HFF-Myc (cell line): ENCODE data around the gene TFAP2A.

Experiments
- DNase-seq: peaks from one replicate; pipeline ENCODE4 v3.0.0-alpha.2; 2011; ENCODE audit warnings: low read depth; ENCODE audit errors: extremely low read depth
- H3K4me3 ChIP-seq: replicated peaks from 2 replicates; pipeline ENCODE4 v1.5.1; 2011; ENCODE audit warnings: low read depth, mild to moderate bottlenecking, control low read depth, low read length
- TF ChIP-seq, protein P1 (sequence below): IDR thresholded peaks from 2 replicates; pipeline ENCODE4 v1.5.1; 2012; ENCODE audit warnings: mild to moderate bottlenecking, low read depth, low read length, control low read depth; ENCODE audit errors: missing control alignments

TFAP2A gene

DNA sequence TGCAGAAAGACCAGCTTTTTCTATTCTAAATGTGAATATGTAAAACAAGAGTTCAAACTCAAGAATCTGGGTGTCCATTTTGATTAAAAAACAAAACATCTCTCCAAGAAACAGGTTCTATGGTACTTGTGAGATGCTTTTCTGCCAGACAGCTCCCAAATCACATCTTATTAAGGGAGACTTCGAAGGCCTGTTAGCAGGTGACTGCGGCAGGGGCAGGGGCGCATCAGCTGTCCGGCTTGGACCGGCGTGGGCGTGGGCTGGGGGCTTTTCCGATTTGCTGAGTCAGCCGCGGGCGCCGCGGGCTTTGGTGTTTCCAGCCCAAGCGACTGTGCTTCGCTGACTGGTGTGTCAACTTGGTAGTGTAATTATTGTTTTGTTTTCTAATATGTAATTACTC is 32.6 kb downstream of the TFAP2A start:
- TF ChIP-seq, protein P1, sequence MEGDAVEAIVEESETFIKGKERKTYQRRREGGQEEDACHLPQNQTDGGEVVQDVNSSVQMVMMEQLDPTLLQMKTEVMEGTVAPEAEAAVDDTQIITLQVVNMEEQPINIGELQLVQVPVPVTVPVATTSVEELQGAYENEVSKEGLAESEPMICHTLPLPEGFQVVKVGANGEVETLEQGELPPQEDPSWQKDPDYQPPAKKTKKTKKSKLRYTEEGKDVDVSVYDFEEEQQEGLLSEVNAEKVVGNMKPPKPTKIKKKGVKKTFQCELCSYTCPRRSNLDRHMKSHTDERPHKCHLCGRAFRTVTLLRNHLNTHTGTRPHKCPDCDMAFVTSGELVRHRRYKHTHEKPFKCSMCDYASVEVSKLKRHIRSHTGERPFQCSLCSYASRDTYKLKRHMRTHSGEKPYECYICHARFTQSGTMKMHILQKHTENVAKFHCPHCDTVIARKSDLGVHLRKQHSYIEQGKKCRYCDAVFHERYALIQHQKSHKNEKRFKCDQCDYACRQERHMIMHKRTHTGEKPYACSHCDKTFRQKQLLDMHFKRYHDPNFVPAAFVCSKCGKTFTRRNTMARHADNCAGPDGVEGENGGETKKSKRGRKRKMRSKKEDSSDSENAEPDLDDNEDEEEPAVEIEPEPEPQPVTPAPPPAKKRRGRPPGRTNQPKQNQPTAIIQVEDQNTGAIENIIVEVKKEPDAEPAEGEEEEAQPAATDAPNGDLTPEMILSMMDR, result no peak
- H3K4me3 ChIP-seq, result no peak overlapping the region
- no peak for DNase-seq

DNA sequence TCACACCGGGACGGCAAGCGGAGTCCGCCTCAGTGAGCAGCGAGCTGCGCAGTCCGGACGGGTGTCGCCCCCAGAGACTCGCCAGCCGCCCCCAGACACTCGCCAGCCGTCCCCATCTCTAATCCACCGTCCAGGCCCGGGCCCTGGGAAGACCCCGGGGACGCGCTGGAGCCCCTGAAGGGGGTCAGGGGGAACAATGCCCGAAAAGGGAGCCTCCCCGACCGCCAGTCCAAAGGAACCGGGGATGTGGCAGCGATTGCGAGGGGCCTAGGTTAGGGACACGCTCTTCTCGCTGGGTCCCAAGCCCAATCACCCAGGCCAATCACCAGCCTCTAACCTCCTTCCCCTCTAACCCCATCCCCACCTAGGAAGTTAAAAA is 33.1 kb downstream of the TFAP2A start:
- TF ChIP-seq, protein P1, result no peak
- H3K4me3 ChIP-seq, result no peak overlapping the region
- DNase-seq, result no peak

DNA sequence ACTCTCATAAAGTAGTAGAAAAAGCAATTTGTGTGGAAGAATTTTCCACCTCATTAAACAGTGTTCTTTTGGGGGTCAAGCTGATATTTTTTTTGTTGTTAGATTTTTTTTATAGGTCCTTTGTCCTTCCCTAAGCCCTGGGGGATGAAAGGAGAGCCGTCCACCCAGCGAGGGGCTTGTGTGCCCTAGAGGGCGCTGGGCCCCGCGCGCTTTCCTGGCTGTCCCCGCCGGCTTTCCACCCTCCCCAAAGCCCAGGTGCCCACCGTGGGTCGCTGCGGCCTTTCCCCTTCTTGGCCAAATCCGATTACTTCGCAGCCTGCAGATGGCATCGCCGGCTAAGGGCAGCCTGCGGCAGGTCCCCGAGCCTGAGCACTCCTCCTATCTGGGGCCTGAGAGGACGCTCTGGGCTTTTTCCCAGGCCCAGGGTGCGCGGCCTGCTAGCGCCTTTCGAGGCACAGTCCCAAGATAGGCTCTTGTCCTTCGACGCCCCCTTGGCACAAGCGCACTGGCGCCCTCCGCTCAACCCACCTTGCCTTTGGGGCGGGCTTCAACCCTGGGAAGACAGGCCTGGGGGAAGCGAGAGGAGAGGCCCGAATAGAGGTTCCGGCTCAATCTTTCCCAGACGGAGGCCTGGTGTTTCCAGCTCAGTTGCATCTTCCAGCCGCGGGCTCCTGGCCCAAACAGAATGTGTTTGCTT is 33.6 kb downstream of the TFAP2A start:
- no peak overlapping the region for H3K4me3 ChIP-seq
- no peak for DNase-seq

DNA sequence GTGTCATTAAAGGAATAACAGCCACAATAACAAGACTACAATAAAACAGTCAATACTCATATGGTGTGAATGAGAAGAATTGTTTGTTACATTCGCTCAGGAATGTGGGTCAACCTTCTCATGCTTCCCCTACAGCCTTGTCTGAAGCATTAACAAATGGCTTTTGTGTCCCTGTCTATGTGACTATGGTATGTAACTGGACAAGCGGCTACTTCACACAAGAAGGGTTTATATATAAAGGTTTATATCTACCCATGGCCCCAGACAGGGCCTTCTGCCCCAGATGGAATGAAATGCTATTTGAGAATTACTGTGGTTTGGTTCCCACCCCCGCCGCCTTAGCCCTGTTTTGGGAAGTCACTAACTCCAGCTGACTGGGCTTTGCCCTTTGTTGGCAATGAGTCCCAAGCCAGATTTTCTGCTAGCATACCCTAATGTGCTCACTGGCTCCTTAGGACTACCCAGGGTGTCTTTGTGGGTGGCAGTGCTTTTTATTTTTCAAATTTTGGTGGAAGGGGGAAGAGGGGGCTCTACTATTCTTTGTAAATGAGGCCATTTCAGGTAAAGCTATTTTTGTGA is 39.4 kb downstream of the TFAP2A start:
- TF ChIP-seq, protein P1, result no peak
- DNase-seq, result no peak
- no peak overlapping the region for H3K4me3 ChIP-seq

More for the DNA sequence above, 33.6 kb downstream of the TFAP2A start:
- TF ChIP-seq, protein P1, result peak; percentile 25

DNA sequence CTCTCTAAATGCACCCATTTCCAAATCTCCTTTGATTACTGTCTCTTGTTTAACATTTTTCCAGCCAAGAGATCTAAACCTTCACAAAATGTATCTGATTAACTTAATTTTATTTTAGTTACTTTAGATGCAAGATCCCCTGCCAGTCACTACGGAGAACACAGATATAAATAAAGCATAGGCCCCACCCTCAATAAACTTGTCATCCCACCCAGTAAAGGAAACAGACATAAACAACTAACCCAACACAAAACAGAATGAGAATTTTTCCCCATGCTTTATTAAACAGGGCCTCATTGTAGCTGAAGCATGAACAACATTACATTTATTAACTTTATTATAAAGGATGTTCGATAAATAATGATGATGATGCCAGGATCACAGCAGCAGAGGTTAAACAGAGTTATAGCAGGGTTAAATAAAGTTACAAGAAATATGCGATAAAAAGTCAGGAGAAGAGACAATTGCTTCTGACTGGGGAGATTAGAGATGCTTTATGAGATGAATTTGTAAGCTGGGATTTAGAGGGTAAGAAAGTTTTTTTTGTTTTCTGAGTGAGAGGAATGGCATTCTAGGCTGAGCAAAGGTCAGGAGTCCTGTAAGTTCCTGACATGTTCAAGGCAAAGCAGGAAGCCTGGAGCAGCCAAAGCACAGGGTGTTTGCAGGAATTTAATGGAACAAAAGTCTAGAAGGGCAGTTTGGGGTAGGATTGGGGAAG is 41.1 kb downstream of the TFAP2A start:
- TF ChIP-seq, protein P1, result no peak
- H3K4me3 ChIP-seq, result no peak overlapping the region
- no peak for DNase-seq

DNA sequence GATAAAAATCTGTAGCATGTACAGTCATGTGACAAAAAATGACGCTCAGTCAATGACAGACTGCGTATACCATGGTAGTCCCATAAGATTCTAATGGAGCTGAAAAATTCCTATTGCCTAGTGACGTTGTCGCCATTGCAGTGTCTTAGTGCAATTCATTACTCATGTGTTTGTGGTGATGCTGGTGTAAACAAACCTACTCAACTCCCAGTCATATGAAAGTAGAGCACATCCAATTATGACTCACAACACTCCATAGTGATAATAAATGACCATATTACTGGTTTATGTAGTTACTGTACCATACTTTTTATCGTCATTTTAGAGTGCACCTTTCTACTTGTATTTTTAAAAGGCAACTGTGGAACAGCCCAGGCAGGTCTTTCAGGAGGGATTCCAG is 45.0 kb downstream of the TFAP2A start:
- H3K4me3 ChIP-seq, result no peak overlapping the region
- peak; percentile 38 for DNase-seq
- TF ChIP-seq, protein P1, result no peak
